Nephron (organoid): ENCODE data around the gene CCDC141.
A peak's percentile ranks its signal among the peaks of the same experiment; 100 is the strongest.
"Not testable (repeated sequence)": the region's sequence is repeated elsewhere in the genome, so short reads cannot be mapped to it uniquely, and the experiment has no call there.

Experiments
- H3K27ac Mint-ChIP-seq, 3 experiments: 2 replicates each; pipeline ENCODE4 v1.8.0; 2020; ENCODE audit warnings: mixed read lengths in 3 of 3, mild to moderate bottlenecking in 2 of 3, moderate library complexity in 1 of 3
- H3K27me3 Mint-ChIP-seq: 2 replicates; pipeline ENCODE4 v1.8.0; 2021; ENCODE audit warnings: low read depth, mild to moderate bottlenecking, moderate library complexity, mixed read lengths
- H3K36me3 Mint-ChIP-seq: 2 replicates; pipeline ENCODE4 v1.8.0; 2020; ENCODE audit warnings: low read depth, mixed read lengths
- H3K4me1 Mint-ChIP-seq: 2 replicates; pipeline ENCODE4 v1.8.0; 2020; ENCODE audit warnings: mixed read lengths
- H3K4me3 Mint-ChIP-seq, 3 experiments: 2 replicates each; pipeline ENCODE4 v1.8.0; 2020; ENCODE audit warnings: mild to moderate bottlenecking in 3 of 3, mixed read lengths in 3 of 3, moderate library complexity in 2 of 3
- H3K9me3 Mint-ChIP-seq: 2 replicates; pipeline ENCODE4 v1.8.0; 2020; ENCODE audit warnings: mixed read lengths
- CTCF ChIP-seq, 3 experiments: fragments of 200-600 bp; sonication (generic); IDR thresholded peaks; one replicate each; pipeline ENCODE4 v1.5.0; 2021; ENCODE audit warnings: antibody characterized with exemption in 3 of 3; ENCODE audit not compliant: unreplicated experiment in 3 of 3

The CCDC141 gene

GRCh38 chr2:179059026-179059700 lies 9.2 kb upstream of the CCDC141 start:
- Mint-ChIP-seq H3K36me3 (no peaks in the 10 kb centered on the region), H3K4me1 (peaks cover 26% of the 10 kb centered on the region), H3K27me3 (peaks cover 6% of the 10 kb centered on the region), H3K4me3 (no peak overlapping the region), H3K27ac (peak overlapping the region; percentile 68 to 88 (median 85)), H3K9me3 (peaks cover 4% of the 10 kb centered on the region)
- no peak for TF ChIP-seq CTCF (IDR thresholded peaks at IDR 0.05; ENCODE audit: unreplicated experiment in 3 of 3)

- no peak for TF ChIP-seq CTCF (IDR thresholded peaks at IDR 0.05; ENCODE audit: unreplicated experiment in 3 of 3)
- H3K27ac Mint-ChIP-seq = peak overlapping the region; percentile 68 to 88 (median 85)
- H3K27me3 Mint-ChIP-seq = peaks cover 6% of the 10 kb centered on the region
- peaks cover 26% of the 10 kb centered on the region for H3K4me1 Mint-ChIP-seq
- no peak overlapping the region for H3K4me3 Mint-ChIP-seq
- peaks cover 4% of the 10 kb centered on the region for H3K9me3 Mint-ChIP-seq
- H3K36me3 Mint-ChIP-seq = no peaks in the 10 kb centered on the region
These were observed 7.8 kb upstream of the CCDC141 start for GRCh38 chr2:179057737-179058136.

GRCh38 chr2:179053568-179053967 lies 3.6 kb upstream of the CCDC141 start:
- H3K4me1 Mint-ChIP-seq = peaks cover 34% of the 10 kb centered on the region
- H3K36me3 Mint-ChIP-seq, H3K4me3 Mint-ChIP-seq, H3K9me3 Mint-ChIP-seq, H3K27ac Mint-ChIP-seq, H3K27me3 Mint-ChIP-seq: not testable (repeated sequence)

- Mint-ChIP-seq H3K9me3 (no peaks in the 10 kb centered on the region), H3K4me3 (peak overlapping the region in 2 of 3 experiments; percentile 4 to 79), H3K36me3 (no peaks in the 10 kb centered on the region), H3K27me3 (peaks cover under 1% of the 10 kb centered on the region), H3K27ac (no peak overlapping the region), H3K4me1 (peaks cover 33% of the 10 kb centered on the region)
- TF ChIP-seq CTCF (IDR thresholded peaks at IDR 0.05; ENCODE audit: unreplicated experiment in 3 of 3) = no peak
These were observed 1.3 kb upstream of the CCDC141 start for GRCh38 chr2:179051250-179051649.

- Mint-ChIP-seq H3K27me3 (no peaks in the 10 kb centered on the region), H3K27ac (no peak overlapping the region), H3K36me3 (no peaks in the 10 kb centered on the region), H3K4me1 (peaks cover 33% of the 10 kb centered on the region), H3K4me3 (peak overlapping the region in 2 of 3 experiments; percentile 67 to 79), H3K9me3 (no peaks in the 10 kb centered on the region)
- no peak for TF ChIP-seq CTCF (IDR thresholded peaks at IDR 0.05; ENCODE audit: unreplicated experiment in 3 of 3)
These were observed 818 bp upstream of the CCDC141 start for GRCh38 chr2:179050755-179051154.

GRCh38 chr2:179049203-179049545 lies 763 bp downstream of the CCDC141 start:
- Mint-ChIP-seq H3K27me3 (no peaks in the 10 kb centered on the region), H3K4me3 (peak overlapping the region; percentile 50 to 79 (median 76)), H3K9me3 (no peaks in the 10 kb centered on the region), H3K27ac (peak overlapping the region in 1 of 3 experiments; percentile 55), H3K36me3 (peaks cover 5% of the 10 kb centered on the region), H3K4me1 (peaks cover 33% of the 10 kb centered on the region)
- no peak for TF ChIP-seq CTCF (IDR thresholded peaks at IDR 0.05; ENCODE audit: unreplicated experiment in 3 of 3)
